K562 (cell line): ENCODE results near the gene LRRC39. TPM values are rescaled to one million over a fixed set of nuclear protein-coding genes. Genes with fewer than 3 reads are reported as not detected.

Experiments
- ATAC-seq: fragments of 200-7000 bp; cut with Tn5 transposase; 3 replicates; pipeline ENCODE4 v1.9.1; 2020; ENCODE audit warnings: moderate library complexity
- BruUV-seq: library from RNA; stranded (reverse); fragments of 400-500 nt; replicated peaks from 2 replicates; lab custom pipeline; 2021; lab: Mats Ljungman, UMichigan
- CTCF ChIA-PET: fragments of 300-600 bp; formaldehyde crosslinking; extraction: SDS; loops from one replicate; lab custom pipeline; 2021; ENCODE audit warnings: low intra/inter-chr PET ratio; lab: Yijun Ruan, JAX
- POLR2A ChIA-PET: fragments of 300-600, 350-650 bp; sonication (Branson Sonifier 250); formaldehyde crosslinking; extraction: SDS; loops from one replicate; lab custom pipeline; 2021; ENCODE audit warnings: antibody characterized with exemption, inconsistent platforms; lab: Yijun Ruan, JAX
- DNase-seq, 4 experiments: peaks; one replicate each; pipeline versions ENCODE4 v3.0.0 to v3.0.0-alpha.2; 2011 to 2018; ENCODE audit warnings: low spot score in 3 of 4, mixed read lengths in 3 of 4; ENCODE audit errors: extremely low read depth in 1 of 4
- FAIRE-seq: peaks from 2 replicates; lab custom pipeline; 2011; peaks lifted over from hg19 to GRCh38; lab: Jason Lieb, UNC
- H2AFZ ChIP-seq: 2 replicates; pipeline ENCODE4 v1.6.0; 2011; ENCODE audit warnings: low read depth, low read length, control low read depth, inconsistent platforms
- H3K27ac ChIP-seq: fragments of 200-600 bp; 3 replicates; pipeline ENCODE4 v1.8.0; 2011; ENCODE audit warnings: low read depth, mild to moderate bottlenecking, control low read depth, inconsistent platforms, low read length, moderate library complexity, mixed read lengths; ENCODE audit errors: extremely low read depth
- H3K27me3 ChIP-seq, 2 experiments: fragments of 300-600 bp in 1 of 2; 2 replicates in 1 of 2; 3 replicates in 1 of 2; pipeline versions ENCODE4 v1.6.0 to v1.8.0; 2011; ENCODE audit warnings: inconsistent platforms in 2 of 2, low read length in 2 of 2, mild to moderate bottlenecking in 1 of 2, mixed read lengths in 1 of 2, moderate library complexity in 1 of 2; ENCODE audit not compliant: control insufficient read depth in 2 of 2, insufficient read depth in 2 of 2
- H3K36me3 ChIP-seq: fragments of 300-600 bp; 3 replicates; pipeline ENCODE4 v1.8.0; 2011; ENCODE audit warnings: mild to moderate bottlenecking, low read length, inconsistent platforms; ENCODE audit not compliant: control insufficient read depth, insufficient read depth
- H3K4me1 ChIP-seq, 2 experiments: fragments of 200-600 bp in 1 of 2; replicated peaks in 1 of 2; 2 replicates in 1 of 2; 3 replicates in 1 of 2; pipeline versions ENCODE4 v1.5.1 to v1.8.0; 2011; ENCODE audit warnings: inconsistent platforms in 2 of 2, low read length in 2 of 2, mild to moderate bottlenecking in 1 of 2, mixed read lengths in 1 of 2, moderate library complexity in 1 of 2; ENCODE audit not compliant: control insufficient read depth in 2 of 2, insufficient read depth in 2 of 2
- H3K4me2 ChIP-seq: 2 replicates; pipeline ENCODE4 v1.6.1; 2011; ENCODE audit warnings: low read length, control low read depth, inconsistent platforms, mixed read lengths; ENCODE audit not compliant: insufficient read depth
- H3K4me3 ChIP-seq: fragments of 200-600 bp; sonication (generic), shearing (Covaris generic); 2 replicates; pipeline ENCODE4 v1.5.1; 2016; ENCODE audit warnings: control low read depth, inconsistent platforms
- H3K79me2 ChIP-seq: fragments of 200-600 bp; 3 replicates; pipeline ENCODE4 v1.8.0; 2011; ENCODE audit warnings: low read length, inconsistent platforms; ENCODE audit not compliant: control insufficient read depth, insufficient read depth
- H3K9ac ChIP-seq, 2 experiments: 2 replicates each; pipeline versions ENCODE4 v1.6.0 to v1.6.1; 2011; ENCODE audit warnings: low read depth in 2 of 2, low read length in 2 of 2, control low read depth in 1 of 2, inconsistent platforms in 1 of 2, mild to moderate bottlenecking in 1 of 2, mixed read lengths in 1 of 2; ENCODE audit not compliant: insufficient read depth in 1 of 2
- H3K9me1 ChIP-seq: one replicate; pipeline ENCODE4 v1.6.0; 2011; ENCODE audit warnings: inconsistent platforms, mild to moderate bottlenecking, low read length, moderate library complexity; ENCODE audit not compliant: control insufficient read depth, insufficient read depth
- H3K9me3 ChIP-seq: replicated peaks from 2 replicates; pipeline ENCODE4 v1.5.1; 2011; ENCODE audit warnings: low read depth, low read length, inconsistent platforms; ENCODE audit not compliant: control insufficient read depth, insufficient read depth
- H4K20me1 ChIP-seq: replicated peaks from 2 replicates; pipeline ENCODE4 v1.6.1; 2011; ENCODE audit warnings: low read length, inconsistent platforms, mixed read lengths; ENCODE audit not compliant: control insufficient read depth, insufficient read depth
- L3MBTL2 ChIP-seq: fragments of 450-650 bp; IDR thresholded peaks from 2 replicates; pipeline ENCODE4 v1.6.1; 2016; ENCODE audit warnings: mild to moderate bottlenecking, moderate library complexity
- PATZ1 ChIP-seq: fragments of 250-450 bp; sonication (Bioruptor Pico); IDR thresholded peaks from 2 replicates; pipeline ENCODE4 v1.5.0; 2020; ENCODE audit warnings: mild to moderate bottlenecking, borderline replicate concordance
- STAT5A ChIP-seq: IDR thresholded peaks from 2 replicates; pipeline ENCODE4 v1.6.1; 2012; ENCODE audit warnings: low read length, inconsistent platforms, borderline replicate concordance
- ZNF318 ChIP-seq, 2 experiments: fragments of 450-650 bp; IDR thresholded peaks; 2 replicates each; pipeline ENCODE4 v1.6.1; 2016; ENCODE audit warnings: mild to moderate bottlenecking in 2 of 2, borderline replicate concordance in 1 of 2, low read depth in 1 of 2, moderate library complexity in 1 of 2
- WGBS: fragments of 100-300 bp; shearing (Covaris generic); methylation state at CpG from one replicate; pipeline ENCODE4 v1.1.6; 2016; ENCODE audit warnings: low coverage, mixed read lengths; ENCODE audit not compliant: insufficient coverage; ENCODE audit errors: missing lambda C conversion rate; 5-methylcytosine and 5-hydroxymethylcytosine counted together
- in situ Hi-C: fragments of 300-500 bp; cut with MboI; formaldehyde crosslinking; loops from 4 replicates; pipeline ENCODE4 v1.15.0; 2018; ENCODE audit warnings: inconsistent platforms, mixed read lengths
- intact Hi-C: fragments of 100-400 bp; cut with micrococcal nuclease; formaldehyde crosslinking; loops from 2 replicates; pipeline ENCODE4 v1.14.2; 2022
- polyA plus RNA-seq, 8 experiments: library from polyadenylated mRNA; depleted of rRNA in 4 of 8; stranded (reverse) in 5 of 8; unstranded in 3 of 8; fragments of >200 nt; fragmentation: Nextera tagmentation in 2 of 8; fragmentation: Illumina TruSeq in 1 of 8; extraction: Ambion mirVana in 2 of 8; extraction: Trizol in 1 of 8; gene quantifications; 2 replicates each; pipeline versions ENCODE4 v1.2.1 to v1.2.3, GENCODE V29; 2011 to 2014; ENCODE audit warnings: inconsistent platforms in 1 of 8, missing spikeins in 1 of 8
- total RNA-seq, 7 experiments: library from RNA; depleted of rRNA in 6 of 7; stranded (reverse); fragments of >200 nt in 6 of 7; fragmentation: Illumina TruSeq in 2 of 7; extraction: Trizol in 2 of 7; gene quantifications; 2 replicates each; pipeline versions ENCODE4 v1.2.1 to v1.2.3, GENCODE V29; 2011 to 2021; ENCODE audit warnings: low replicate concordance in 1 of 7
- TF ChIP-seq, protein P1 (sequence below): fragments of 450-650 bp; IDR thresholded peaks from 2 replicates; pipeline ENCODE4 v1.6.1; 2017; ENCODE audit warnings: antibody characterized with exemption, mild to moderate bottlenecking

Gene LRRC39
- total and polyA plus RNA-seq, 9 of the 15 experiments (the other 6 are each of a cell fraction or from before 2014, with no cell fraction given): 1.00 to 3.1 (median 1.3) TPM

DNA sequence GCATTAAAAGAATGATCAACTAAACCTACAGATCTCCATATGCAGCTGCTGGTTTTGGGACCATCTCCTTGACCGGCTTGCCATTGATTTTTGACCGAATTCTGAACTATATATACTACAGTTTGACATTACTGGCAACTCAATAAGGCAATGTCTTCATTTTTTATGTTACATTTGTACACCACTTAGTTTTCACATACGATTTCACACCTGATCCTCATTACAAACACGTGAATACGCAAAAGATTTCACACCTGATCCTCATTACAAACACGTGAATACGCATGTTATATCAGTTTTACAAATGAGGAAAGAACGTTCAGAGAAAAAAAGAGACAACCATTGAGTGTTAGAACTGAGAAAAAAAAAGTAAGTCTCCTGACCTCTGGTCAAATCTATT lies 46.4 kb downstream of the LRRC39 start:
- peaks cover 91% of the 10 kb centered on the region for H3K79me2 ChIP-seq
- H3K4me1 ChIP-seq: peaks cover 3 to 10% of the 10 kb centered on the region in 2 experiments; a peak in 2 of 5 replicates
- ChIA-PET CTCF (no interaction called here), POLR2A (interaction anchor here (1.4 kb wide), 1 partner anchor 12 kb away, joined by 4 read pairs; no protein-coding TSS in a partner anchor)
- intact Hi-C loops (loop anchor here (2.0 to 10.0 kb wide), 6 partner anchors 116 to 763 kb away; partner anchors contain the start of genes CDC14A, DBT, EXTL2 and RTCA), in situ Hi-C loops (no loop called here)
- H3K9me1 ChIP-seq: no peaks in the 10 kb centered on the region
- no peaks in the 10 kb centered on the region for H3K27me3 ChIP-seq
- H2AFZ ChIP-seq: peak overlapping the region; percentile 82; the same call in 1 of the 2 replicates
- H3K4me2 ChIP-seq: peak overlapping the region; percentile 77
- peak overlapping the region; percentile 79 for H3K27ac ChIP-seq
- WGBS: 3% methylated on average over 8 of the region's 8 CpGs
- no peaks in the 10 kb centered on the region for H3K9me3 ChIP-seq
- H3K9ac ChIP-seq: peak overlapping the region in 1 of 2 experiments; percentile 77; a peak in 3 of 4 replicates
- no peak for FAIRE-seq
- no TSS peak for BruUV-seq
- peak overlapping the region; percentile 51 for H3K4me3 ChIP-seq
- peak in 1 of 4 experiments; percentile 14 for DNase-seq
- ATAC-seq: no peak
- peaks cover 32% of the 10 kb centered on the region for H3K36me3 ChIP-seq
- H4K20me1 ChIP-seq: 0 out of 2 replicates have a peak, but pooled peaks cover 6% of the 10 kb centered on the region
- peak; percentile 93 for TF ChIP-seq L3MBTL2
- no peak for TF ChIP-seq PATZ1
- TF ChIP-seq ZNF318 (IDR thresholded peaks at IDR 0.05; ENCODE audit: borderline replicate concordance in 1 of 2, low read depth in 1 of 2): no peak
- TF ChIP-seq, protein P1, sequence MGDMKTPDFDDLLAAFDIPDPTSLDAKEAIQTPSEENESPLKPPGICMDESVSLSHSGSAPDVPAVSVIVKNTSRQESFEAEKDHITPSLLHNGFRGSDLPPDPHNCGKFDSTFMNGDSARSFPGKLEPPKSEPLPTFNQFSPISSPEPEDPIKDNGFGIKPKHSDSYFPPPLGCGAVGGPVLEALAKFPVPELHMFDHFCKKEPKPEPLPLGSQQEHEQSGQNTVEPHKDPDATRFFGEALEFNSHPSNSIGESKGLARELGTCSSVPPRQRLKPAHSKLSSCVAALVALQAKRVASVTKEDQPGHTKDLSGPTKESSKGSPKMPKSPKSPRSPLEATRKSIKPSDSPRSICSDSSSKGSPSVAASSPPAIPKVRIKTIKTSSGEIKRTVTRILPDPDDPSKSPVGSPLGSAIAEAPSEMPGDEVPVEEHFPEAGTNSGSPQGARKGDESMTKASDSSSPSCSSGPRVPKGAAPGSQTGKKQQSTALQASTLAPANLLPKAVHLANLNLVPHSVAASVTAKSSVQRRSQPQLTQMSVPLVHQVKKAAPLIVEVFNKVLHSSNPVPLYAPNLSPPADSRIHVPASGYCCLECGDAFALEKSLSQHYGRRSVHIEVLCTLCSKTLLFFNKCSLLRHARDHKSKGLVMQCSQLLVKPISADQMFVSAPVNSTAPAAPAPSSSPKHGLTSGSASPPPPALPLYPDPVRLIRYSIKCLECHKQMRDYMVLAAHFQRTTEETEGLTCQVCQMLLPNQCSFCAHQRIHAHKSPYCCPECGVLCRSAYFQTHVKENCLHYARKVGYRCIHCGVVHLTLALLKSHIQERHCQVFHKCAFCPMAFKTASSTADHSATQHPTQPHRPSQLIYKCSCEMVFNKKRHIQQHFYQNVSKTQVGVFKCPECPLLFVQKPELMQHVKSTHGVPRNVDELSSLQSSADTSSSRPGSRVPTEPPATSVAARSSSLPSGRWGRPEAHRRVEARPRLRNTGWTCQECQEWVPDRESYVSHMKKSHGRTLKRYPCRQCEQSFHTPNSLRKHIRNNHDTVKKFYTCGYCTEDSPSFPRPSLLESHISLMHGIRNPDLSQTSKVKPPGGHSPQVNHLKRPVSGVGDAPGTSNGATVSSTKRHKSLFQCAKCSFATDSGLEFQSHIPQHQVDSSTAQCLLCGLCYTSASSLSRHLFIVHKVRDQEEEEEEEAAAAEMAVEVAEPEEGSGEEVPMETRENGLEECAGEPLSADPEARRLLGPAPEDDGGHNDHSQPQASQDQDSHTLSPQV: peak; percentile 77
- 0 out of 2 replicates have a peak, but pooled peaks have one; percentile 1 for TF ChIP-seq STAT5A
